HG03060 (cell line): ENCODE measurements around the gene DDX49.
"Not testable (repeated sequence)": the region's sequence is repeated elsewhere in the genome, so short reads cannot be mapped to it uniquely, and the experiment has no call there.

Experiments
- ATAC-seq: cut with Tn5 transposase; IDR thresholded peaks from one replicate; pipeline ENCODE4 v1.9.1; 2021; ENCODE audit warnings: low read depth, moderate number of reproducible peaks; ENCODE audit not compliant: unreplicated experiment

Gene DDX49

GRCh38 chr19:18939922-18940768 is 20.6 kb downstream of the DDX49 start:
- no peak for ATAC-seq

- ATAC-seq: no peak
Measured at GRCh38 chr19:18940769-18941627, 21.5 kb downstream of the DDX49 start, which contains the start of gene HOMER3. Gene HOMER3, minus strand, starts transcription at chr19:18941217. Its CDS starts 2,235 bp downstream, at chr19:18938982.

DNA sequence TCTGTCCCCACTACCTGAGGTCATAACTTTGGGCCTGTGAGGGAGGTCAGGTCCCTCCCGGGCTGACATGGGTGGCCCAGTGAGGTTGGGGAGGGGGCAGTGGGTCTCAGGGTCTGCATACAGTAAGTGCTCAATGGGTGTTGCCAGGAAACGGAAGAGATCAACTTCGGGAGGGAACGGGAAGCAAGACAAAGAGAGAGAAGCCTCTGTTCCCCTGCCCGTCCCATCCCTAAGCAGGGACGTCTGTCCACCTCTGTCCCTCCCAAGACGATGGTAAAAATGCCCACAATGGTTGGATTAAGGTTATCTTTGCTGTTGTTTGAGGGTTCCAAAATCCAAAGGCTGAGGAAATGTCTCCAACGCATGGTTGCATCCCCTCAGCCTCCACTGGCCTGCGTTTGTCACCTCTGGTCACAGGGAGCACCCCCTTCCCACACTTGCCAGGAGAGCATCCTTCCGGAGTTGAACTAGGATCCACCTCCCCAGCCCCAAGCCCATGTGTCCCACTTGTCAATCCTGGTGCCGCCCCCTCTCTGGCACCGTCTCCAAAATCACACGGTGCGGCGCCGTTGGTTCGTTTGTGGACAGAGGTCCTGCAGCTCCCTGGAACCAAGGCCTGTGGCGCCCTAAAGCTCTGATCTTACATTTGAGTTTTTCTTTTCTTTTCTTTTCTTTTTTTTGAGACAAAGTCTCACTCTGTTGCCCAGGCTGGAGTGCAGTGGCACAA is 22.3 kb downstream of the DDX49 start:
- ATAC-seq: no peak

GRCh38 chr19:18942692-18943091 is 23.2 kb downstream of the DDX49 start:
- ATAC-seq: no peak

DNA sequence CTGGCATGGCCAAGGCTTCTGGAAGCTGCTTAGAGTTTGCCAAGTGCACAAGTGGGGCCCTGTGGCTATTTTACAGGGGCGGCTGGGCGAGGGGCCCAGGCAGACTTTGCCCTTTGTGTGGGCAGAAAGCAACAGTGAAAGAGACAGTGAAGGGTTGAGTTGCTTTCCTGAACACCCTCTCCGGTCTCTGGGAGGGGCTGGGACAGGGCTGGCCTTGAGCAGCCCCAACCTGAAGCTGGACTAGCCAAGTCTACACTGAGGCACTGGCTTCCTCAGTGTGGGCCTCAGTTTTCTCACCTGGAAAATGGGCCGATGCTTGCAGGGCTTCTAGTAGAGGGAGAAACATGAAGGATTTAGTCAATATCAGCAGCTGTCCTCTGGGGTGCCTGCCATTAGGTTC is 23.9 kb downstream of the DDX49 start:
- no peak for ATAC-seq

GRCh38 chr19:18945297-18945696 is 25.8 kb downstream of the DDX49 start:
- no peak for ATAC-seq

DNA sequence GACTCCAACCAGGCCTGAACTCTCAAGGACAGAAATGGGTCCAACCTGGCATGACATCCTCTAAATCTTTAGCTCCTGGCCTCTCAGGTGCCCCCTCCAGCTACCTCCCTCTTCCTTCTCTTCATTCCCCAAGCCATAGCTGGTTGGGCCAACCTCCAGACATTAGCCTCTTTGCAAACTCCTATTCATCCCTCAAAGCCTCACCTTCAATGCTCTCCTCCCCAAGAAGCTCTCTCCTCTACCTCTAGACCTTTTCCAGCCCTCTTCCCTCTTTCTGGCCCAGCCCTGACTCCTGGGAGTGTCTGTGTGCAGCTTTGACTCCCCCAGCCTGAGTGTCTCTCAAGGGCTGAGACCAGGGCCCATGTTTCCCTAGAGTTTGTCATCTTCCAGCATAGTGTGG is 26.8 kb downstream of the DDX49 start:
- no peak for ATAC-seq

- ATAC-seq: no peak
Measured at GRCh38 chr19:18946918-18947317, 27.4 kb downstream of the DDX49 start.

DNA sequence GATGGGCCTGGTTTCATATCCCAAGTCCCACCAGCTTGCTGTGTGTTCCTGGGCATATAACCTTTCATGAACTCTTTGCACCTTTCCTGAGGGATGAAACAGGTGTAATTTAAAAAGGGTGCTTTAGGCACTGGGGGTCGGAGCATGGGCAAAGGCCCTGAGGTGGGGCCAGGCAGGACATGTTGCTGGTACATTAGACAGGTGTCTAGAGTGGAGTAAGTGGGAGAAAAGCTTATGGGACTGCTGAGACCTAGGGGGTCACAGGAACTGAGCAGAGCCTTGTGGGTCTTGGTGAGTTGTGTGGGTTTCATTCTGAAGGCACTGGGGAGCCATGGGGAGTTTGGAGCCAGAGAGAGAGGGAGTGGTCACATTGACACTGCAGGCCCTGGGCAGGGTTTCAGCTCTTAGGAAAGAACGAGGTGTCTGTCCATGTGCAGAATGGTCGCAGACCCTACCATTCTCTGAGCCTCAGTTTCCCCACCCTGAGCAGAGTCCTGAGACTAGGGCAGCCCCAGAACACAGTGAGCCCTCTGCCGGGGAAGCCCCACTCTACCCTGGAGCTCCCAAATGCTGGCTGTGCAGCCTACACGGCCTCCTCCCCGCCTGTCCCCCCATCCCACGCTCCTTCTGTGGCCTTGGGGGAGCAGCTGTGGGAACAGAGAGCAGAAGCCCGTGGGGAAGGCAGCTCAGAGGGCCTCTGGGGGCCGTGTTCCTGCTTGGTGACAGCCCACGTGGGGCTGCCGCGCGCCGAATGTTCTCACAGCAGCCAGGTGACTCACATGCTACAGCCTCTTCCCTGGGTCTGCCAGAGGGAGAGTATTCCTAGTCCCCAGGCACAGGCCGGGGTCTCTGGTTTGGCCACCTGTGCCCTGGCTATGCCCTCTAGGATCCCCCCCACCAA is 28.8 kb downstream of the DDX49 start:
- no peak for ATAC-seq

- no peak for ATAC-seq
Measured at GRCh38 chr19:18948976-18949356, 29.5 kb downstream of the DDX49 start.

DNA sequence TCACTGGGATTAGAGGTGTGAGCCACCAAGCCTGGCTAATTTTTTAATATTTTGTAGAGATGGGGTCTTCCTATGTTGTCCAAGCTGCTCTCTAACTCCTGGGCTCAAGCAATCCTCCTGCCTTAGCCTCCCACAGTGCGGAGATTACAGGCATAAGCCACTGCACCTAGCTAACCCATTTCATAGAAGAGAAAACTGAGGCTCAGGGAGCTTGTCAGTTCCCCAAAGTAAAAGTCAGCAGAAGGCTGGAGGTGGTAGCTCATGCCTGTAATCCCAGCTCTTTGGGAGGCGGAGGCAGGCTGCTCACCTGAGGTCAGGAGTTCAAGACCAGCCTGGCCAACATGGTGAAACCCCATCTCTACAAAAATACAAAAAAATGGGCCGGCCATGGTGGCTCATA is 30.3 kb downstream of the DDX49 start:
- no peak for ATAC-seq

DNA sequence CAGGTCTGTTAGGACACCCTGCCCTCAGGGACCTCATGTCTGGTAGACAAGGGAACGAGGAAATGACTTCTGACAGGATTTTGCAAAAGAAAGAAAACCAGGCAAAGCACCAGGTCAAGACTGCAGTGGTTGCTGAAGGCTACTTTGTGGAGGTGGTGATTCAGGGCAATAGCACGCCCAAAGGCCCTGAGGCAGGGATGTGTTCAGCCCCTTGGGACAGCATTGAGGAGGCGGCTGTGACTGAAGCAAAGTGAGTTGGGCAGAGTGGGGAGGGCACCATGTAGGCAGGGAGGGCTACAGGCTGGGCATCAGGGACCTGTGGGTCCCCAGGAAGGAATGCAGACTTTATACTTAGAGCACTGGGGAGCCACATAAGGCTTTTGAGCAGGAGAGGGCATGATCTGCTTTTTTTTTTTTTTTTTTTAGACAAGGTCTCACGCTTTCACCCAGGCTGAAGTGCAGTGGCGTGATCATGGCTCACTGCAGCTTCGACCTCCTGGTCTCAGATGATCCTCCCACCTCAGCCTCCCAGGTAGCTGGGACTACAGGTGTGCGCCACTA is 32.3 kb downstream of the DDX49 start:
- no peak for ATAC-seq

GRCh38 chr19:18952364-18953003 is 33.0 kb downstream of the DDX49 start:
- ATAC-seq: not testable (repeated sequence)

DNA sequence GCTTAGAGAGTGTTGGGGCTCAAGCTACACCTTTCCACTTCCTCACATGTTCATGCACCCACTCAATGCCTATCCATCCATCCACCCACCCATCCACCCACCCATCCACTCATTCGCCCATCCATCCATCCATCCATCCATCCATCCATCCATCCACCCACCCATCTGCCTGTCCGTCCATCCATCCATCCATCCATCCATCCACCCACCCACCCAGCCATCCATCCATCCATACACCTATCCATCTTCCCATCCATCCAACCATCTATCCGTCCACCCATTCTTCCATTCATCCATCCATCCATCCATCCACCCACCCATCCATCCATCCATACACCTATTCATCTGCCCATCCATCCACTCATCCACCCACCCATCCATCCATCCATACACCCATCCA is 34.6 kb downstream of the DDX49 start:
- ATAC-seq: no peak

GRCh38 chr19:18955042-18955441 is 35.5 kb downstream of the DDX49 start:
- ATAC-seq: no peak

- ATAC-seq: no peak
Measured at GRCh38 chr19:18960370-18960769, 40.9 kb downstream of the DDX49 start.

DNA sequence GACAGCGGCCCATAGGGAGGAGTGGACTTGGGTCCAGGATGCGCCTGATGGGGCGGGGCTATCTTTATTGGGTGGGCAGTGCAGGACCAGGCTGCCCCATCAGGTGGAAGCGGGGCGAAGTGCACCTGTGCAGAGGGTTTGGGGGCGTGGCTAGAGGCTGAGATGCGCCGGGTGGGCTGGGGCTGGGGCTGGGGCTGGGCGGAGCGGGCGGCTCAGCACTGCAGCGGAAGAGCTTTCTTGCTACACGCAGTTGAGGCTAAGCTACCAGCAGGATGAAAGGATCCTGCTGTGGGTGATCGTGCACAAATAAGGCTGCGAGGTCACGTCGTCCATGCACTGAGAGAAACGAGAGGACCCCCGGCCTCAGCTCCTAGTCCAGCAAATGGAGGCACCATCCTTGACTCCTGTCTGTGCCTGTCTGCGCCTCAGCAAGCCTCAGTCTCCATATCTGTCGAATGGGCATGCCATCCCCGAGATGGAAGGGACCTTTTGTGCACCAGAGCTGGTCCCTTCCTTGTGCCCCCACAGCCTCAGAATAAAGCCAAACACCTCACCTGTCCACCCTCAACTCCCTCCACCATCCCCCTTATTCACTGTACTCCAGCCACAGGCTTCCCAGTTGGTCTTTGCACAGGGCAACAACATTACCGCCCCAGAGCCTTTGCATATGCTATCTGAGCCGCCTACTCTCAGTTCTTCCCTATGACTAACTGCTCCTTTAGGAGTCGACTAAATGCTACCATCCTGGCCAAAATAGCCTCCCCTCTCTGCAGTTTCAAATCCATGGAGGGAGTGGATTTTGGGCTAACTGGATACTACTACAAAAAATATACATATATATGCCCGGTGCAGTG is 42.5 kb downstream of the DDX49 start:
- ATAC-seq: no peak

DNA sequence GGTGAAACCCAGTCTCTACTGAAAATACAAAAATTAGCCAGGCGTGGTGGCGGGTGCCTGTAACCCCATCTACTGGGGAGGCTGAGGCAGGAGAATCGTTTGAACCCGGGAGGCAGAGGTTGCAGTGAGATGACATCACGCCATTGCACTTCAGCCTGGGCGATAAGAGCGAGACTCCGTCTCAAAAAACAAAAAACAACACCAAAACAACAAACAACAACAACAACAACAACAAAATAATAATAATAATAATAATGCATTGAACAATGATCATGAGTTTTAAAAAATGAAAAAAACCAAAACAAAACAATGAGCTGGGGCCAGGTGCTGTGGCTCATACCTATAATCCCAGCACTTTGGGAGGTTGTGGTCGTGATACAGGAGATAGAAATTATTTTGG is 44.6 kb downstream of the DDX49 start:
- ATAC-seq: no peak
